HG02759 (cell line): ENCODE measurements around the gene LEKR1.

Experiments
- ATAC-seq: cut with Tn5 transposase; IDR thresholded peaks from one replicate; pipeline ENCODE4 v1.9.1; 2021; ENCODE audit warnings: mild to moderate bottlenecking, moderate library complexity; ENCODE audit not compliant: unreplicated experiment

Gene LEKR1

DNA sequence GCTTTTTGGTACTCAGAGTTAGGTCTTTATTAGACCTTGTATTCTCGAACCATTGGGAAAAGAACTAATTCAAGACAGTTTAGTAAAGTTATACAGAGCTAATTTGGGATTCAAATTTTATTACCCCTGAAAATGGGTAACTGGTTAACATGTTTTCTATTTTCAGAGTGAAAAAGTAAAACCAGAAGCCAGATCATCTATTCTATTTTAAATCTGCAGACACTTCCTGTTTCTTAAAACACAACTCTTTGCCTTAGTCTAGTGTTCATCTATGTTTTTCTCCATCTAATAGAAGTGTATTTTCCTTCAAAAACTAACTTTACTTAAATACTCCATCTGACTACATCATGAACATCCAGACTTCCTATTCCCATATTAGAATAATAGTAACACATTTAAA, 220.4 kb downstream of the LEKR1 start:
- ATAC-seq, result no peak

DNA sequence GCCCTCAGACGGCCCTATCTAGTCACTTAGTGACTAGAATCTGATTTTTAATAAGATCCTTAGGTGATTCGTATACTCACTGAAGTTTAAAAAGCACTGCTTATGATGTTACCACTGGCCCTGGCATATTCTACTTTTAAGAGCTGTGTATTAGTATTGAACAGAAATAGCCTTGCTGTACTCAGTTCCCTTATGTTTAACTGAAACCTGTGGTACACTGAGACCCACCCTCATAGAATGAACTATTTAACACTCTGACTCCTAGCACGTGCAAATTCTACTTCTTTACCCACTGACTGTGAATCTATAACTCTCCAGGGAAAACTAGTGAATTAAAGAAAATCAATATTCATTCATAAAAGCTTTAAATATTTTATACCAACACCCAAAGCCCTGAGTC, 224.9 kb downstream of the LEKR1 start:
- peak; percentile 48 for ATAC-seq

DNA sequence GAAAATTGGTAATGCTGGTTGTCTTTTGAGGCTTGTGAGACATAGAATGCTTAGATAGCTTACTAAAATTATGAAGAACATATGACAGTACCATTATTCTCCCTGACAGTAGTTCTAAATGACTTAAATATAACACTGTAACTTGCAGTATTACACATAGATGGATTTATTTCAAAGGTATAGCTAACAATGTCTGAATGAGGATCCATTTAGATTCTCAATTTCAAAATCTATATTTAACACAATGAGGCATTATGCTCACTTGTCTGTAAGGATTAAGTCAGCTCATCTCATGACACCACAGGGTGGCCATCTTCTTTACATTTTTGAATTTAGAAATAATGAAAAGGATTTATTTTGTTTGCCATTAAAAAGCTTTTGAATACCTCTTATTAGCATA, 225.4 kb downstream of the LEKR1 start:
- ATAC-seq, result no peak

GRCh38 chr3:157056035-157056434, 229.9 kb downstream of the LEKR1 start:
- no peak for ATAC-seq

- ATAC-seq, result no peak
Measured at GRCh38 chr3:157058392-157059071, 232.4 kb downstream of the LEKR1 start.

GRCh38 chr3:157059181-157059580, 233.0 kb downstream of the LEKR1 start:
- peak; percentile 43 for ATAC-seq

GRCh38 chr3:157059661-157060060, 233.5 kb downstream of the LEKR1 start:
- ATAC-seq, result peak; percentile 52

GRCh38 chr3:157061265-157061664, 235.1 kb downstream of the LEKR1 start:
- no peak for ATAC-seq

DNA sequence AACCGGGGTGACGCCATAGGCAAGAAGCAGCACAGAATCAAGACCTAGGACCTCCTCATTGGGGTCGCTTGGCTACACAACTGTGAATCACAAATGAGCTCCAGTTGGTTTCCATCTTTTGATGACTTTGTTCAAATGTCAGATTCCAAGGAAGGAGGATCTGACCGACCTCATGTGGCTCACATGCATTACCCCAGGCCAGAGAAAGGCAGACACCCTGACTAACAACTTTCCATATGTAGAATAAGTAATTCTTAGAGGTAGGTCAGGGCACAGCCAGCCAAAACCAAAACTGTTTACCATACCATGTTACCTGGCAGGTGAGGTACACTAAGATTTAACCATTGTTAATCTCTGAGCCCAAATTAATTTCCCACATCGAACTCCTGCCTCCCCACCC, 237.3 kb downstream of the LEKR1 start:
- no peak for ATAC-seq

DNA sequence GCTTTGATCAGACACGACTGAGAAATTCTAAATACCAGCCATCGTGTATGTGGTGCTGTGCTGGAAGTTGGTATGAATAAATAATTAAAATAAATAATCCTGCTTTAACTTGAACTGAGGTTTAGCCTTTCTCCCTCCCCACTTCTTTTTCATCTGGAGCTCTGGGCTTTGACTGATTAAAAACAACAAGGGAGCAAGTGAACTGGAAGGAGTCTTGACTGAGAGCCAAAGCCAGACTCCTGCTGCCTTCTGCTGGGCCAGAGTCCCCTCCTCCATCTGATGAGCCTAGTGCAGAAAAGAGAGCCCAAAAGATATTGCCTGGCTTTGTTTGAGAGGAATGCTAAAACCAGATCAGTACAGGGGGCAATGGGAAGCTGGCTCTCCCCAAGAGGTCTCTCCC, 237.8 kb downstream of the LEKR1 start:
- ATAC-seq, result peak; percentile 14

GRCh38 chr3:157064402-157064801, 238.2 kb downstream of the LEKR1 start:
- peak; percentile 79 for ATAC-seq

DNA sequence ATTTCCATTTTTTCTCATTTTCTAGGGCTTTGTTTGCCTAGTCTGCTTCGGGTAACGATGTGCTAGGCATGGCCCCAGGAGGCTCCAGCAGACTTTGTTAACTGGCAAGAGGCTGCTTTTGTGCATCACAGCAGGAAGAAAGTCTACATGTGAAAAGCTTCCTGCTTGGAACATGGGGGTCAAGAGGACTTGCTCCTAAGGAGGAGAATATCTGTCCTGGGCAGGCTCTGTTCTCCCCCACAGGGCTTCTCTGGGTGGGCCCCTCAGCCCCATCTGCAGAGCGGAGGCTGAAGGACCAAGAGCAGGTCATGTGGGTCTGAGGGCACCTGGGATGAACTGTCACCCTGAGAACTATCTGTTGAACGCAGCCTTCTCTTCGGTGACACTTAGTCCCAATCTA, 239.0 kb downstream of the LEKR1 start:
- no peak for ATAC-seq

DNA sequence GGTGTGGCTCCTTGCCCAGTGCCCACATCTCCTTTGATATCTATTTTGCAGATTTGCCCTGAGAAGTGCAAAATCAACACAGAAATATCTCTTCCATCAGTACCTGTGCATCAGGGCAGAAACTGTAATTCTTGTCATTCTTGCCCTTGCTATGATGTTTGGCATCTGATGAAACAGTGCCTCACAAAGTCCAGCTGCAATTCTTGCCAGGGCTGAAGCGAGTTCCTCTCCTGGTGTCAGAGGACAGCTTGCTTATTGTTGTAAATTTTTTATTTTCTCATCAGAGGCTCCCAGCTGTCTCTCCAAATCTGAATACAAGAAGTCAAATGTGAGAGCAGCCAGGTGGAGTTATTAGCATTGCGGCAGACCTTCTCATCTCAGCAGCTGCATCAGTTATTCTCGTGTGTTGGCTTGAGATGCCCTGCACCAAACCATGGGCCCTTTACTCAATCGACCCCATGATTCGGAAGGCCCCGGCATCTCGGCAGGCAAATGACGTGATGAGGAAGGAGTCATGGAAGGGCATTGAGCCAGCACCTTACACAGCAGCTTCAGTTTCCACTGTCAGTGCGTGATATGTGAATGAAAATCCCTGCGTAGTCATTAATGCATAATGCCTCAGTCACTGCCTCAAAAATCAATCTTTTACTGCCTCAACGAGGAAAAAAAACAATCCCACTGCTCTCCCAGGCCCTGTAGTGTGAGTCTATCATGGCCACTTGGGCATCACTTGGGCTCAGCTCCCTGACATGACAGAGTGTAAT, 240.4 kb downstream of the LEKR1 start:
- ATAC-seq, result no peak

GRCh38 chr3:157067114-157067513, 241.0 kb downstream of the LEKR1 start:
- ATAC-seq, result no peak

GRCh38 chr3:157069406-157069805, 243.3 kb downstream of the LEKR1 start:
- ATAC-seq, result no peak

DNA sequence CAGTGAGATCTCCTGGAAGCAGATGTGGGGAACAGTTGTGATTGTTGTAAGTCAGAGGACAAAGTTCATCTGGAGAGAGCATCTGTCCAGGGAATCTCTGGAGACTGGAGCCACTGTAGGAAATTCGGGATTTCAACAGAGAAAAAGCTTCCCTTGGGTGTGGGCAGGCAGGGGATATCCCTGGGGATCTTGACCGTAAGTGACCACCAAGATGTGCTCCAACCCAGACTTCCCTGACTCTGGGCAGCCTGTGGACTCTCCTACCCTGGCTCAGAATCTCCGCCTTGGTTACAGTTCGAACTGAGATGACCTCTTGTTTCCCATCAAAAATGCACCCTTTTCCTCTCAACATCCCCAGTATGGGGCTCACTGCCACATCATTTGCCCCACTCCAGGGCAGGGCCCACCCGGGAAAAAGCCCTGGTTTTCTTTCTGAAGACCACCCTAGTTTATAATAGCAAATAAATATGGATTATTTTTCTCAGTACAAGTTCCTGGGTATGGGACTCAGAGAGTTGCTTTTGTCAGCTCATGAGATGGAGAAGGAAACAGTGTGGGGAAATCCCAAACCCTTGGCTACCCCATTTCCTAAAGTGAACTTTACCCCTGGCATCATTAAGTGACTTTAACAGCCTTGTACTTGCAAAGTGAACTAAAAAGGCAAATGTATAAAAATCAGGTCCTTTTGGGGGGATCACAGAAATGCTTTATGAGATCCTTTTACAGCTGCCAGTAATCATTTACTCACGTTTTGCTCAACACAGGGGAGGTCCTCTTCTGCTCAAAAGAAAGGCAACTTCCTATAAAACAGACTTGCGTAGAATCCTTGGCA, 243.9 kb downstream of the LEKR1 start:
- no peak for ATAC-seq

DNA sequence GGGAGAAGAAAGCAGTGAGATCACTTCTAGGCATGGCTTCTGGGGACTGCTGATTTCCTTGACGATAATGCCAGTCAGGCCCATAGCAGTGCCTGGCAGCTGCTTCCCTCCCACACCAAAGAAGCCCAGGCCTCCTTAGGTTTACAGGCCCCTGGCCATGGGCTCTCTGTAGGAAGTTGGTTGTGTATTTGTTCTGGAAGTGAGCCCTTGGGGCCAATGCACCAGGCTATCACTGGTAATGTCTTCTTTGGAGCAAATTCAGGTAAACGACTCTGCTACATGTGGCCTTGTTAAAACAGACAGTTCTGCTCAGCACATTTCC, 244.5 kb downstream of the LEKR1 start:
- ATAC-seq, result no peak

GRCh38 chr3:157071744-157072525, 245.8 kb downstream of the LEKR1 start:
- no peak for ATAC-seq

- no peak for ATAC-seq
Measured at GRCh38 chr3:157073810-157074209, 247.7 kb downstream of the LEKR1 start.

DNA sequence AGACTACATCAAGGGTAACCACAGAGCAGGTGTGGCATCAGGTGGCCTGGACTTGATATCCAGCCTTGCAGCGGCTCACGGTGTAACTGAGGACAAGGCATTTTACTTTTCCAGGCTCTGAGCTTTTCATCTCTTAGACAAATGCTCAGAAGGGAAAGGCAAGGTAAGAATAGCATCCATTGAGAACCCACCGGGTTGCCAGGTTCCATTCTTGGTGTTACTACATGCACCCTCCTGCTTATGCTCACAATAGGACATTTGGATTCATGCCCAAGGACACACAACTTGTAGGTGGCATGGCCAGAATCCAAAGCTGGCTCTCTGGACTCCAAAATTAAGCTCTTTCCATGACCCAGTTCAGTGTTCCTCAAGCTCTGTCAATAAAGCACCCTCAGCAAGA, 248.3 kb downstream of the LEKR1 start:
- ATAC-seq, result no peak

DNA sequence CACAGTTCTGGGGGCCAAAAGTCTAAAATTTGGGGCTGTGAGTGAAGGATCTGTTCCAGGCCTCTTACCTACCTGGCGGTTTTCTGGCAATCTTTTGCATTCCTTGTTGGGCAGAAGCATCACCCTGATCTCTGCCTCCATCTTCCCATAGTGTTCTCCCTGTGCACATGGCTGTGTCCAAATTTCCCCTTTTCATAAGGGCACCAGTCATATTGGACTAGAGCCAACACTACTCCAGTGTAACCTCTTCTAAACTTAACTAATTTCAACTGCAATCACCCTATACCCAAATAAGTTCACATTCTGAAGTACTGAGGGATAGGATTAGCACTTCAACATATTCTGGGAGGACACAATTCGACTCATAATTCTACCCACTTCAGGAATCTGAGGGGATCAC, 248.8 kb downstream of the LEKR1 start:
- ATAC-seq, result no peak
